NCI-H345 treated with DMSO at 0.1 percent for 48 hours (cell line): ENCODE data around the gene MERTK.
"Not testable (repeated sequence)": the region's sequence is repeated elsewhere in the genome, so short reads cannot be mapped to it uniquely, and the experiment has no call there.

ENCODE experiments used
- DNase-seq: peaks from one replicate; lab custom pipeline; 2025; ENCODE audit not compliant: unreplicated experiment; lab: John Stamatoyannopoulos, UW

The MERTK gene

GRCh38 chr2:111897924-111898702 is at the start of gene MERTK:
Gene MERTK (plus strand): TSS chr2:111898607. CDS start chr2:111898736, 129 bp downstream.
- DNase-seq: peak; percentile 47

GRCh38 chr2:111850646-111851045 is 47.8 kb upstream of the MERTK start:
- not testable (repeated sequence) for DNase-seq

- not testable (repeated sequence) for DNase-seq
Observed at GRCh38 chr2:111852544-111852943, 45.9 kb upstream of the MERTK start.

GRCh38 chr2:111860005-111860404 is 38.4 kb upstream of the MERTK start:
- DNase-seq: not testable (repeated sequence)

GRCh38 chr2:111865124-111865523 is 33.3 kb upstream of the MERTK start:
- not testable (repeated sequence) for DNase-seq

GRCh38 chr2:111872806-111873205 is 25.6 kb upstream of the MERTK start:
- not testable (repeated sequence) for DNase-seq

GRCh38 chr2:111883661-111884591 is 14.5 kb upstream of the MERTK start, which contains the start of gene ANAPC1:
Gene ANAPC1 (minus strand): TSS chr2:111884193. CDS start chr2:111880825, 3,368 bp downstream.
- peak; percentile 67 for DNase-seq

- peak; percentile 17 for DNase-seq
Observed at GRCh38 chr2:111884592-111884964, 13.8 kb upstream of the MERTK start.

GRCh38 chr2:111896024-111896423 is 2.4 kb upstream of the MERTK start:
- no peak for DNase-seq

GRCh38 chr2:111896576-111896975 is 1.8 kb upstream of the MERTK start:
- no peak for DNase-seq

- DNase-seq: no peak
Observed at GRCh38 chr2:111897630-111897923, 830 bp upstream of the MERTK start.

GRCh38 chr2:111898703-111899514 is 502 bp downstream of the MERTK start:
- DNase-seq: no peak

- DNase-seq: no peak
Observed at GRCh38 chr2:111900859-111901258, 2.5 kb downstream of the MERTK start.

GRCh38 chr2:111903516-111903915 is 5.1 kb downstream of the MERTK start:
- DNase-seq: no peak

- DNase-seq: no peak
Observed at GRCh38 chr2:111903930-111904439, 5.6 kb downstream of the MERTK start.

- DNase-seq: no peak
Observed at GRCh38 chr2:111904726-111905474, 6.5 kb downstream of the MERTK start.

- DNase-seq: not testable (repeated sequence)
Observed at GRCh38 chr2:111905475-111905869, 7.1 kb downstream of the MERTK start.

GRCh38 chr2:111905990-111906735 is 7.8 kb downstream of the MERTK start:
- DNase-seq: no peak

GRCh38 chr2:111908578-111908977 is 10.2 kb downstream of the MERTK start:
- no peak for DNase-seq
